GM19328 (cell line): ENCODE results near the gene SLC4A4.

Experiments used
- ATAC-seq: cut with Tn5 transposase; IDR thresholded peaks from one replicate; pipeline ENCODE4 v1.9.1; 2021; ENCODE audit warnings: mild to moderate bottlenecking, moderate library complexity; ENCODE audit not compliant: unreplicated experiment

SLC4A4 gene

GRCh38 chr4:71338846-71339593 is at the start of gene SLC4A4:
Gene SLC4A4 (plus strand): TSS chr4:71339020.
- peak; percentile 99 for ATAC-seq

GRCh38 chr4:71290074-71290473 is 48.7 kb upstream of the SLC4A4 start:
- ATAC-seq = no peak

GRCh38 chr4:71290476-71290875 is 48.3 kb upstream of the SLC4A4 start:
- no peak for ATAC-seq

DNA sequence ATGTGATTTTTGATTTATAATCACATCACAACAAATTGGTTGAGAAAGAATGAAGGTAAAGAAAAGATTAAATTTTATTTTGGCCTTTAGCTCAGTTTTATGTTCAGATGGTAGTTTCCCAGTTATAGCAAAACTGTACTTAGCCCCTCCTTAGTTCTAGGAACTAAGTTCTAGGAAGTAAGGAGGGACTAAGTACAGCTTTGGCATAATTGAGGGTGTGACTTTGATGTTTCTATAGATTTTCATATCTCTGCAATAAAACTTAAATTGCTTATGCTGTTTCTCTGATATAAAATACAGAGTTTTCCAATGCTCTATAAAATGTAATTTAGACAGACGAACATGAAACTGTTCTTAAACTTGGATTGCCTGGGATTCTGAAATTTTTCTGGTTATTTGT is 46.6 kb upstream of the SLC4A4 start:
- no peak for ATAC-seq

DNA sequence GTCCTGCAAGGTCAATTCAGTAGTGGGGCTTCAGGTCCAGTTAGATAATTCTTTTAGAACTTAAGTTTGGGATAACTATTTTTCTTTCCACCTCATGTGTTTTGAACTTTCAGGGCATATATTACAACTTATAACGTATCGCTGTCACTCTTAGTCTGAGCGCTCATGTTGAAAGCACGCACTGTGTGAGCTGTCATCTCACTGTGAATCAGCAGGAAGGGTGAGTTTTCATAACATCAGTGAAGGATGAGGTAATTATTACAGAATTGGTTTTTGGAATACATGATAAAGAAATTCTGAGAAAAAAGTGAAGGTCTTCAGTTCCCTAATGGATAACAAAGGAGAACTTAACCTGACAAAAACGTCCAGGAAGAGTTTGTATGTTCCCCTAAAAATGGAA is 45.1 kb upstream of the SLC4A4 start:
- ATAC-seq = no peak

DNA sequence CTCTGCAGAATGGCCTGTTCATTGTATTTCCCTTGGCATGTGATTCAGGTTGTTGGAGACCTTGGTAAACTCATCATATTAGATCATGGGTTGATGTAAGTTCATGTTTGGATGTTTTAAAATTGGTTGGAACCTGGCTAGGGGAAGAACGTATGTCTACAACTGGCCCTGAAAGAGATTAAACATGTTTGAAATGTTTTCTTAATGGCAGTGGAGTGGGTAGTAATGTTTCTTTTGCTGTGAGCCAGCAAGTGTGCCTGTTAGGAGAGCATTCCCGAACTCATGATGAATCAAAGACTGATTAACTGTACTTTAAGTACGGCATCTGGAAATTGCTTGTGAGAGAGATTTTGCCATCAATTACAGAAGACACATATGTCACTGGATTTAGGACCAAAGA is 44.5 kb upstream of the SLC4A4 start:
- no peak for ATAC-seq

GRCh38 chr4:71296945-71297344 is 41.9 kb upstream of the SLC4A4 start:
- ATAC-seq = no peak

DNA sequence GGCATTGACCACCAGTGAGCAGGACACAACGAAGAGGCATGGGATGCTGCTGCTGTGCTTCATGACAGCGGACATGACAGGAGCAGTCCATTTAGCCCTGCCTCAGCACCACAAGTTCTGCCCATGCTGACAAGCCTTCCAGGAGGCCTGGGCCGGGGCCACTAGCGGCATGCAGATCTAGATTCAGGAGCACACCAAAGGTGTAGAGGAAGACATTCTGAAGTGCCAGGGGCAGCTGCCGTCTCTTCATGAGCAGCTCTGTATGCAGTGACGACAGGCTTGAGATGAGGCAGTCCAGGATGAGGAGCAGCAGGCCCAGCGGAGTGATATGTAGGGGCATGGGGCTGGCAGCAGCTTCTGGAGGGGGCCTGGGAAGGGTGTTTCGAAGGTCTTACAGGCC is 38.5 kb upstream of the SLC4A4 start:
- ATAC-seq = no peak

GRCh38 chr4:71300964-71301363 is 37.9 kb upstream of the SLC4A4 start:
- ATAC-seq = no peak

GRCh38 chr4:71303287-71303686 is 35.5 kb upstream of the SLC4A4 start:
- no peak for ATAC-seq

DNA sequence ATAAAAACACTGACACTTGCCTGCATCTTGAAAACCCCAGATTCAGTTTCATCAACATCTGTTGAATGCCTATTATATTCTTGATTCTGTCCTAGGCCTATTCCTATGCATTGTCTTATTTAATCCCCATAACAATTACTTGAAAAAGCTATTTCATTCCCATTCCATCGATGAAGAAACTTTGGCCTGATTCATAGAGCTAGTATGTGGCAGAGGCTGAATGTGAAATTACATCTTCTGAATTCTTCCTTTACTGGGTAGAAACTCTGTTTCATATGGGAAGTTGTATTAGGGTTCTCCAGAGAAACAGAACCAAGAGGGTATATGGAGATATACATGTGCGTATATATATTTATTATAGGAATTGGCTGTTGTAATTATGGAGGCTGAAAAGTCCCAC is 35.0 kb upstream of the SLC4A4 start:
- no peak for ATAC-seq

GRCh38 chr4:71304289-71304850 is 34.5 kb upstream of the SLC4A4 start:
- no peak for ATAC-seq

DNA sequence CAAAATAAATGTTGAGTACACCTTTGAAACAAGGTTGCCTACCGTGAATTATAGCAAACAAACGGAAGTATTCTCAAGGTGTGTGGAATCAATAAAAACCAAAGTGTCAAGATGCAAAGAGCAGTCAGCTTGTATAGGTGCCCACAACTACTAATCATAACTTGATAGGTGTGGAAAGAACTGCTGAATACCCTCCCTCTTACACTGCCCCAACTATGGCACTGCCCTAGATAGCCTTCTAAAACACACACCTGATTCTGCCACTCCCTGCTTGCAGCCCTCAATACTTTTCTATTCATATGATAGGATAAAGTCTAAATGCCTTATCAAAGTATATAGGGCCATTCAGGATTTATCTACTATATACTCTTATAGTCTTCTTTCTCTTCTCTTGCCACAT is 31.1 kb upstream of the SLC4A4 start:
- no peak for ATAC-seq

DNA sequence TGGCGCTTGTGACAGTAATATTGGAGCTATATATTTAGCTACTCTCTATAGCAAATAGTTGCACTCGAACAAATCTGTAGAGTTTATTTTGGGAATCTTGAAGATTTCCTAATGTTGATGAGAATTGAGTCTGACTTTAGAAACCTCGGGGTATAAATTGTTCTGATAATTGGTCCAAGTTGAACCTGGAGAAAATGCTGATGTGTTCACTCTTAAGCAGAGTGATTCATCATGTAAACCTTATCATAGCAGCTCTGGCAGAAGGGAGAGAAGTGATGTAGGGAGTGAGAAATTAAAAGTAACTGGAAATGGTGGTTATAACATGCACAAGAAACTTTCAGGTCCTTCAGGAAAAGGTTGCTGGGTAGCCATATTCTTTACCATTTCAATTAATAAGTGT is 16.4 kb upstream of the SLC4A4 start:
- no peak for ATAC-seq

DNA sequence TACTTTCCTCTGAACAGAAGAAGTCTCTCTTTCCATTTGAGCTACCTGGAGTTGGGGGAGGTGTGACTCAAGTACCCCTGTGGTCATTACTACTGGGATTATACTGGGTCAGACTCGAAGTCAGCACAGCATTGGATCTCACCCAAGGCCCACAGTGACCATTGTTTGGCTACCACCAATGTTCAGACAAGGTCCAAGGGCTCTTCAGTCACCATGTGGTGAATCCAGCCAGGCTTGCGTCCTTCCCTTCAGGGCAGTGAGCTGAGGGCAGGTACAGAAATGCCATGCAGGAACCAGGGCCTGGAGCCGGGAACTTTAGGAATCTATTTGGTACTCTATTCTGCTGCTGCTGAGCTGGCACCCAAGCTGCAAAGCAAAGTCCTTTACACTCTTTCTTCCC is 5.5 kb upstream of the SLC4A4 start:
- ATAC-seq = no peak

DNA sequence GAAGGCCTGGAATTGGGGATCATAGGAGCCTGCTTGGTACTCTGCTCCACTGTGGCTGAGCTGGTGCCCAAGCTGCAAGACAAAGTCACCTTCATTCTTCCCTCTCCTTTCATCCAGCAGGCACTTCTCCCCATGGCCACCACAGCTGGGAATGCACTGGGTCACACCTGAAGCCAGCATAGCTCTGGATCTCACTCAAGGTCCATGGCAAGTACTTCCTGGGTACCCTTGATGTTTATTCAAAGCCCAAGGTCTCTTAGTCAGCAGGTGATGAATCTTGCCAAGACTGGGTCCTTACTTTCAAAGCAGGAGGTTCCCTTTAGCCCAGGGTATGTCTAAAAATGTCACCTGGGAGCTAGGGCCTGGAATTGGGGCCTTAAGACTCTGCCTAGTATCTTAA is 4.9 kb upstream of the SLC4A4 start:
- no peak for ATAC-seq

DNA sequence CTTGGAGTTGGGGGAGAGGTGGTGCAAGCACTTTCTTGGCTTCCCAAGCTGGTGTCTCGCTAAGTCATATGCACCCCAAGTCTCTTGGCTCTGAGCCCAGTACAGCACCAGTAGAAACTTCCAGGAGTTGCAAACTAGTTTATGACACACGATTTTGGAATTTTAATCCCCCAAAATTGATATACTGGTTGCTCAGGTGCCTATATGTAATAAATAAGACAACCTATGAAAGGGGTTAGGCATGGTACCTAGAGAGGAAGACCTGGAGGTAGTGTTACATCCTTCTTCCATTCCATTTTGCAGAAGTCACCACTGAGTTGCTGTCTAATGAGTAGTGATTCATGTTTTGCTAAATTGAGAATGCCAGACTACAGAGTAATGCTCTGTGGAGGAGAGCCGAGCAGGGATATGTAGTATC is 4.3 kb upstream of the SLC4A4 start:
- no peak for ATAC-seq

DNA sequence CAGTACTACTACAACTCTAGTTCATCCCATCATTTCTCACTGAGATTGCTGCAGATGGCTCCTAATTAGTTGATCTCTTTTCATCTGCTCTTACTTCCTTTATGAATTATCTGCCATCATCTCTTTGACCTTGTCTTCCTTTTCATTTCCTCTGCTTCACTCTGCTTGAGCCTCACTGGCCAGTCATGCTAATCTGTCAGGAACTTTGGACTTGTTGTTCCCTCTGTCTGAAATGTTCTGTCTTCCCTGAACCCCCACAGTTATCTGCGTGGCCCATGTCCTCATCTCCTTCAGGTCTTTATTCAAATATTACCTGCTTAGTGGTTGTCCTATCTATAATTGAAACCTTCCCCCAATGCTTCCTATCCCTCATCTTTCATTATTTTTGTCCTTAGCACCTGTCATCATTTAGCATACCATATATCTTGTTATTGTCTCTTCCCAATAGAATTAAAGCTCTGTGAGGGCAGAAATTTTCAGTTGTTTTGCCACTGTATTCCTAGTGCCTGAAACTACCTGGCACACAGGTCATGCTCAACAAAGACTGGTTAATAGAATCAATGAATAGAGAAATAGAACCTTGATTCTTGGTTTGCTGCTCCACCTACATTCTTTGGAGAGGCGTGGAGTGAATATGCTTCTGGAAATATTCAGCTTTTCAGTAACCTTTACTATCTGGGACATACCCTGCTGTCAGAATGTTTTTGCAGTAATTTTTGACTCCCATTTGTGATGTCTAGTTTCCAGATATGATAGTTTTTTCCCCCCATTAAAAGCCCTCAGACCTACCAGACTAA is 5.0 kb downstream of the SLC4A4 start:
- no peak for ATAC-seq

GRCh38 chr4:71346710-71347109 is 7.9 kb downstream of the SLC4A4 start:
- no peak for ATAC-seq

- no peak for ATAC-seq
These were observed 9.8 kb downstream of the SLC4A4 start for GRCh38 chr4:71348586-71348985.

- no peak for ATAC-seq
These were observed 16.2 kb downstream of the SLC4A4 start for GRCh38 chr4:71355045-71355444.

- no peak for ATAC-seq
These were observed 17.2 kb downstream of the SLC4A4 start for GRCh38 chr4:71355971-71356370.
